Astrocyte of the spinal cord (primary cell): Measurements from ENCODE around the gene CHN2.

Experiments used
- DNase-seq: peaks from one replicate; pipeline ENCODE4 v3.0.0; 2011; ENCODE audit warnings: low read depth, low spot score
- H3K4me3 ChIP-seq: 2 replicates; pipeline ENCODE4 v1.5.1; 2011; ENCODE audit warnings: low read depth, mild to moderate bottlenecking, low read length, moderate library complexity
- in situ Hi-C: cut with HindIII; loops from 2 replicates; pipeline ENCODE4 v1.10.0; 2017; ENCODE audit warnings: low sequenced_read_pairs
- TF ChIP-seq, protein P1 (sequence below): IDR thresholded peaks from 2 replicates; pipeline ENCODE4 v1.5.1; 2012; ENCODE audit warnings: low read depth, mild to moderate bottlenecking, low read length, inconsistent platforms

CHN2 gene

DNA sequence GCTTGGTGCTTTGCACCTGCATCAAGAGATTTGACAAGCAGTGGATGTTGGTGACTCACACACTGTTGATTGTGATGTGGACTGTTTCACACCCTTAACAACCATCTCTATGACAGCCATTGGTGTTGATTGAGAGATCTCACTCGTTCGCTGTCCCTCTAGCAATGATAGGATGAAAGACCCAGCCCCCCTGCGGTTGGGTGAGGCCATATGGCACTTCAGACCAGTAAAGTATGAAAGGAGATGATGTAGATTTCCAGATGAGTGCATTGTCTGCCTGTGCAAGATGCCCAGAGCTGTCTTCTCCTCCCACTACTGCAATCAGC lies 230.4 kb downstream of the CHN2 start:
- in situ Hi-C loops: no loop called here
- DNase-seq: no peak
- H3K4me3 ChIP-seq: no peak overlapping the region
- TF ChIP-seq, protein P1, sequence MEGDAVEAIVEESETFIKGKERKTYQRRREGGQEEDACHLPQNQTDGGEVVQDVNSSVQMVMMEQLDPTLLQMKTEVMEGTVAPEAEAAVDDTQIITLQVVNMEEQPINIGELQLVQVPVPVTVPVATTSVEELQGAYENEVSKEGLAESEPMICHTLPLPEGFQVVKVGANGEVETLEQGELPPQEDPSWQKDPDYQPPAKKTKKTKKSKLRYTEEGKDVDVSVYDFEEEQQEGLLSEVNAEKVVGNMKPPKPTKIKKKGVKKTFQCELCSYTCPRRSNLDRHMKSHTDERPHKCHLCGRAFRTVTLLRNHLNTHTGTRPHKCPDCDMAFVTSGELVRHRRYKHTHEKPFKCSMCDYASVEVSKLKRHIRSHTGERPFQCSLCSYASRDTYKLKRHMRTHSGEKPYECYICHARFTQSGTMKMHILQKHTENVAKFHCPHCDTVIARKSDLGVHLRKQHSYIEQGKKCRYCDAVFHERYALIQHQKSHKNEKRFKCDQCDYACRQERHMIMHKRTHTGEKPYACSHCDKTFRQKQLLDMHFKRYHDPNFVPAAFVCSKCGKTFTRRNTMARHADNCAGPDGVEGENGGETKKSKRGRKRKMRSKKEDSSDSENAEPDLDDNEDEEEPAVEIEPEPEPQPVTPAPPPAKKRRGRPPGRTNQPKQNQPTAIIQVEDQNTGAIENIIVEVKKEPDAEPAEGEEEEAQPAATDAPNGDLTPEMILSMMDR: no peak

DNA sequence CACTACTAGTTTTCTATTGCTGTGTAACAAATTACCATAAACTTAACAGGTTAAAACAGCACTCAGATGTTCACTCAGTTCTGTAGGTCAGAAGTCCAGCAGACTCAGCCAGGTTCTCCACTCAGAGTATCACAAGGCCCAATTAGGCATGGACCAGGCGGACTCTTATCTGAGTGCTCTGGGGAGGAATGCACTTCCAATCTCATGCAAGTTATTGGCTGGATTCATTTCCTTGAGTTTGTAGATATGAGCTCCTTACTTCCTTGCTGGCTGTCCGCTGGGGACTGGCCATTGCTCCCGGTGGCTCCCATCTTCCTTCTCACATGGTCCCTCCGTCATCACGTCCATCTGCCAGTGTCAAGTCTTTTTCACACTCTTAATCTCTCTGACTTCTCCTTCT lies 232.0 kb downstream of the CHN2 start:
- TF ChIP-seq, protein P1: no peak
- no peak for DNase-seq
- in situ Hi-C loops: no loop called here
- H3K4me3 ChIP-seq: no peak overlapping the region

DNA sequence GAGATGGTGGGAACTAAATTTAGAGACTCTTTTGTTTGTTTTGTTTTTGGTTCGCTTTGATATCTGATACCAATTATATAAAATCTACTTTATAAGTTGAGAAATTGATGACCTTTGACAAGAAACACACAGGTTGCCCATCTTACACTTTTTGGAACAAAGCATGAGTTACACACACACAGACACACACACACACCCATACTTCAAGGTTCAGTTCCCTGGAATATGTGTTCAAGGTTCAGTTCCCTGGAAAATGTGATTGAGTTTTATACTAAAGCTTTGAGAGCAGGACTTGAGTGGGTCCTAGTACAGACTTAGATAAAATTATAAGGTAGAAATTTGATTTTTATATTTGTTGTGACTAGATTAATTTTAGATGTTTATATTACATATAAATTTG lies 234.8 kb downstream of the CHN2 start:
- no peak for DNase-seq
- TF ChIP-seq, protein P1: no peak
- H3K4me3 ChIP-seq: no peak overlapping the region
- in situ Hi-C loops: no loop called here

DNA sequence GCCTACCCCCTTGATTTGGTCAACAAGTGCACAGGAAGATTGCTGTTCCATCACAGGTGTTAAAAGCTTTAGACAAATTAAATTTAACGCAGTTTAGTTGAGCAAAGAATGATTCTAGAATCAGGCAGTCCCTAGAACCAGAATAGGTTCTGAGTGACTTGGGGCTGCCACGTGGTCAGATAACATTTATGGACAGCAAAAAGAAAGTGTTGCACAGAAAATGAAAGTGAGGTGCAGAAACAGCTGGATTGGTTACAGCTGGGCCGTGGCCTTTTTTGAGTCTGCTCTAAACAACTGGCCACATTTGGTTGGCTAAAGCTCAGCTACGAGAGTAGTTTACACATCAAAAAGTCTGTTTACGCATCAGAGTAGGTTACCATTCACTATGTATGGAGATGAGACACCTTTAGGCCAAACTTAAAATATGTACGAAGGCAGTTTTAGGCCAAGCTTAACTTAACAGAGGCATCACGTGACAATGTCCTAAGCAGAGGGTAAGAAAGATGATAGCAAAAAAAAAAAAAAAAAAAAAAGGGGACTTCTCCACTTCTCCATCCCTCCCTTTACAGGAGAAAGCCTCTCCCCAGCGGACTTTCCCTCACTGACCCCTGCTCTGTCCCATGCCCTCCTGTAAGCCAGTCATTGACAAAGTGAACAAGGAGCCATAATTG lies 235.8 kb downstream of the CHN2 start:
- TF ChIP-seq, protein P1: no peak
- DNase-seq: no peak
- in situ Hi-C loops: no loop called here
- no peak overlapping the region for H3K4me3 ChIP-seq

DNA sequence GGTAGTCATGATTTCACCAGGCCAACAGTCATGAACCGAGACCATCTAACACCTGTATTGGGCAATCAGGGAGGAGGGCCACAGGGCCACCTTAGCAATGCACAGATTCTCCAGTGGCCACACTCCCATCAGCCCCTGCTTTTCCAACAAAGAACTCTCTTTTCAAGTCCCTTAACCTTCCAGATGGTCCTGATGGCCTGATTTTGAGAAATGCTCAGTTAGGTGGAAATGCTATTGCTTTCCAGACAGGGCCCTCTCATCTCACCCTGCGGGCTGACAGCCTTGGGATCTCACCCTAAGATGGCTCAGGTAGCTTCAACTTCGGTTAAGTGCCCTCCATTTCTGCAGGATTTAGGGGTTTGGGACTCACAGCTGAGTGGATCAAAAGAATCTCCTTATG lies 237.1 kb downstream of the CHN2 start:
- no peak overlapping the region for H3K4me3 ChIP-seq
- no peak for DNase-seq
- TF ChIP-seq, protein P1: no peak
- in situ Hi-C loops: no loop called here

DNA sequence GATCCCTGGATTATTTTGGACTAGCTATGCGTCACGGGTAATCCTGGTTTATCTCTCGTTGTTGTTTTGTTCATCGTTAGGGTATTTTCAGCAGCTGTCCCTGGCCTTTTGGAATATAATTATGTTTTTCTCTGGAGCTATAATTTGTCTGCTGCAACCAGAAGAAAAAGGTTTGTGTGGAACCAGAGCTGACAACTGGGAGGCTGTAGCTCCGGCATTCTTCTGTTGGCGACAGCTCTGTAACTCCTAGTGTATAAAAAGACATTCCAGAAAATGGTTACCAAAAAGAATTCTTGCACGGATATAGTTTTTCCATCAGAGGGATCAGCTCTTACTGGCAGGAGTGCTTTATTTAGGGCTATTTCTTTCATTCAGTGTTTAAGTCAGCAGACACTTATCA lies 238.1 kb downstream of the CHN2 start:
- H3K4me3 ChIP-seq: no peak overlapping the region
- in situ Hi-C loops: no loop called here
- DNase-seq: no peak
- TF ChIP-seq, protein P1: no peak

DNA sequence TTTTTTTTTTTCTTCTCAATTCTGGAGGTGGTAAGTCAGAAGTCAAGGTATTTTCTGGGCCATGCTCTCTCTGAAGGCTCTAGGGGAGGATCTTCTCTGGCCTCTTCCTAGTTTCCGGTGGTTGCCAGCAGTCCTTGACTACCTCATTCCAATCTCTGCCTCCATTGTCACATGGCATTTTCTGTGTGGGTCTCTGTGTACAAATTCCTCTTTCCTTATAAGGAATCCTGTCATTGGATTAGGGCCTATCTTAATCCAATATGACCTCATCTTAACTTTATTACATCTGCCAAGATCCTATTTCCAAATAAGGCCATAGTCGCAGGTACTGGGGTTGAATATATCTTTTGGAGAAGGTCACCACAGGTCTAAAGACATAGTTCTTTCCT lies 239.8 kb downstream of the CHN2 start:
- no peak for DNase-seq
- no peak overlapping the region for H3K4me3 ChIP-seq
- TF ChIP-seq, protein P1: no peak
- in situ Hi-C loops: no loop called here
